RWPE1 (cell line): ENCODE results near the gene UCK2.

Experiments
- CTCF ChIA-PET: fragments of 350-600 bp; sonication (Branson Sonifier 250); formaldehyde crosslinking; extraction: SDS; loops from one replicate; lab custom pipeline; 2021; lab: Yijun Ruan, JAX
- POLR2A ChIA-PET: fragments of 400-600 bp; formaldehyde crosslinking; extraction: SDS; loops from one replicate; lab custom pipeline; 2020; ENCODE audit warnings: antibody characterized with exemption; ENCODE audit not compliant: low non-redundant PET; lab: Yijun Ruan, JAX
- DNase-seq: peaks from one replicate; pipeline ENCODE4 v3.0.0; 2012; ENCODE audit warnings: low spot score
- H3K27ac ChIP-seq: fragments of 450-650 bp; 2 replicates; pipeline ENCODE4 v1.5.1; 2017
- CTCF ChIP-seq: fragments of 450-650 bp; conservative IDR thresholded peaks from 2 replicates; pipeline ENCODE4 v1.5.1; 2017; ENCODE audit warnings: low read depth, mild to moderate bottlenecking

UCK2 gene

GRCh38 chr1:165930961-165931360 is 103.5 kb downstream of the UCK2 start:
- H3K27ac ChIP-seq, result no peak overlapping the region
- no peak for TF ChIP-seq CTCF
- DNase-seq, result no peak
- CTCF ChIA-PET, result no interaction called here
- POLR2A ChIA-PET, result no interaction called here

DNA sequence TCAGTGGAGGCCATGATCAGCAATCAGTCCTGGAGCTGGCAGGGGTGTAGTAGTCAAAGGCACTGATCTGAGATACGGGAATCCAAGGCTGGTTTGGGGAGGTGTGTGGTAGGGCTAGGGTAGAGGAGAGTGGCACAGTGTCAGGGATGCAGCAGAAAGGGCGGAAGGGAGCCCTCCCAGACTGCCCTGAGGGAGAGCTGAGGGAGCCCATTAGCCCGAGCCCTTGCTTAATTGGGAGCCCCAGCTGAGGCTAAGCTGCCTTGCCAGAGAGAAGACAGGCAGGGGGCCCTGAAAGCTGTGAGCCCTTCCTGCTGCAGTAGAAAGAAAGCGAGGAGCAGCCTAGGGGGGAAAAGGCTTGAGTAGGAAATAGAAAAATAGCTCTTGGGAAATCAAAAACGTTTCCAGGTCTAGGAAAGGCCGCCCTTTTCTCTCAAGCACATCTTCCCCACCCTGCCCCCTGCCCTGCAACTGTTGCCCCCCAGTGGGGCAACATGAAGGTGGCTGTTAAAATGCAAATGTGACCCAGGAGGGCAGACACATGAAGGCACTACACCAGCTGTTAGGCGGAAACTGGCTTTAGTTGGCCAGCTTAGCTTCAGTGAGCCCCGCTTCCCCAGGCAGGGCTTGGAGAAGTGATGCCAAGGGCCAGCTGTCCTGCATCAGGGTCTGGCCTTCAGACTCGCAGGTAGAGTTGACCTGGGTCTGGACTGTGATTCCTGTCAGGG is 106.2 kb downstream of the UCK2 start:
- DNase-seq, result no peak
- POLR2A ChIA-PET, result no interaction called here
- no peak for TF ChIP-seq CTCF
- H3K27ac ChIP-seq, result no peak overlapping the region
- CTCF ChIA-PET, result no interaction called here

DNA sequence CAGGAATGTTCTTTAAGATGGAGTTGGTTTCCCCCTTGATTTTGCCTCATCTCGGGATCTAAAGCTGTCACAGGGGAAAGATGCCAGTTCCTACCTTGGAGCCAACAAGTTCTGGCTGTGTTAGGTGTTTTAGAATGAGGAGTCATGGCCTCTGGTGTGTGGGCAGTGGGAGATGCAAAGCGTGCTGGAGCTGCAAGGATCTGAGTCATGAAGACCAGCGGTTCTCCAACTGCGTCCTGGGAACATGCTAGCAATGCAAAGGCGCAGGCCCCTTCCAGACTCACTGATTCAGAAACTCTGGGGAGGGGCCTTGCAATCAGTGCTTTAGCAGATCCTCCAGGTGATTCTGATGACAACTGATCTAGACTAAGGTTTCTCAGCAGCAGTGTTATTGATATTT is 109.1 kb downstream of the UCK2 start:
- POLR2A ChIA-PET, result no interaction called here
- CTCF ChIA-PET, result no interaction called here
- no peak for DNase-seq

GRCh38 chr1:165937829-165938228 is 110.4 kb downstream of the UCK2 start:
- H3K27ac ChIP-seq, result no peak overlapping the region
- POLR2A ChIA-PET, result no interaction called here
- CTCF ChIA-PET, result interaction anchor here (0.6 kb wide), 1 partner anchor 203 kb away, joined by 3 read pairs; no protein-coding TSS in a partner anchor
- TF ChIP-seq CTCF, result no peak
- no peak for DNase-seq

More for the DNA sequence above, 109.1 kb downstream of the UCK2 start:
- no peak for TF ChIP-seq CTCF
- H3K27ac ChIP-seq, result no peak overlapping the region

DNA sequence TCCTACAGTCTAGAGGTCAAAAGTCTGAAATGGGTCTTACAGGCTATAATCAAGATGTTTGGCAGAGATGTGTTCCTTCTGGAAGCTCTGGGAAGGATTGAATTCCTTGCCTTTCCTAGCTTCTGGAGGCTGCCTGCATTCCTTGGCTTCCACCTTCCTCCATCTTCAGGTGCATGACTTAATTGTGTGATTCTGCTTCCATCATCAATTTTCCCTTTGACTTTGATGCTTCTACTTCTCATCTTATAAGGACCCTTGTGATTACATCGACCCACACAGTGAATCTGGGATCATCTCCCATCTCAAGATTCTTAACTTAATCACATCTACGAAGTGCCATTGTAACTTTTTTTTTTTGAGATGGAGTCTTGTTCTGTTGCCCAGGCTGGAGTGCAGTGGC is 111.4 kb downstream of the UCK2 start:
- POLR2A ChIA-PET, result no interaction called here
- CTCF ChIA-PET, result no interaction called here

DNA sequence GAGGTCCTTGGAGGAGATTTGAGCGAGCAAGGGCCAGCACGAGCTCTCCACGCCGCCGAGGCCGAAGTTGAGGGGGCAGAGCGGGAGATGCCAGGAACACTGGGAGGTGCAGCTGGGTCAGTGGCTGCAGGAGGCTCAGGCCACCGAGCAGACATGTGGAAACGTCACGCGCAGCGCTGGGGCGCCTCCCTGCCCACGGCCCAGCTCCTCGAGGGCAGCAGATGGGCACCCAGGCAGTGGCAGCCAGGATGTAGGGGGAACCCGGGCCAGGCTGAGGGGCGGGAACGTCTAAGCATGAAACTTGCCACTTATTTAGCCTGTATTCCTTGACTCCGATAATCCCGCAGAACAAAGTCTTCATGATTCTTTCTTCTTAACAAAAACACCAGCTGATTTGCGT is 114.1 kb downstream of the UCK2 start:
- DNase-seq, result no peak
- POLR2A ChIA-PET, result interaction anchor here (0.6 kb wide), 1 partner anchor 205 kb away, joined by 3 read pairs; no protein-coding TSS in a partner anchor
- CTCF ChIA-PET, result no interaction called here
- TF ChIP-seq CTCF, result no peak
- H3K27ac ChIP-seq, result no peak overlapping the region

More for the DNA sequence above, 111.4 kb downstream of the UCK2 start:
- H3K27ac ChIP-seq, result no peak overlapping the region
- no peak for DNase-seq
- no peak for TF ChIP-seq CTCF
